OCI-LY1 (cell line): ENCODE measurements around the gene ZBED2.

Experiments
- H2AFZ ChIP-seq: fragments of 200-600 bp; sonication (generic), shearing (Covaris generic); 2 replicates; pipeline ENCODE4 v1.6.0; 2014; ENCODE audit warnings: antibody characterized with exemption, mild to moderate bottlenecking, low read length
- H3F3A ChIP-seq: fragments of 200-600 bp; sonication (generic), shearing (Covaris generic); 2 replicates; pipeline ENCODE4 v1.6.0; 2014; ENCODE audit warnings: mild to moderate bottlenecking, antibody characterized with exemption, low read length, moderate library complexity; ENCODE audit not compliant: insufficient read depth
- H3K27ac ChIP-seq: fragments of 200-600 bp; sonication (generic); 2 replicates; pipeline ENCODE4 v1.5.1; 2014; ENCODE audit warnings: low read length, mixed run types, mild to moderate bottlenecking, low read depth; ENCODE audit not compliant: poor library complexity, severe bottlenecking
- H3K27me3 ChIP-seq: fragments of 200-600 bp; sonication (generic); 2 replicates; pipeline ENCODE4 v1.6.0; 2014; ENCODE audit warnings: antibody characterized with exemption, mild to moderate bottlenecking, low read length, moderate library complexity; ENCODE audit not compliant: insufficient read depth
- H3K36me3 ChIP-seq: fragments of 200-600 bp; sonication (generic); 2 replicates; pipeline ENCODE4 v1.6.1; 2014; ENCODE audit warnings: mild to moderate bottlenecking, antibody characterized with exemption, low read length, moderate library complexity, mixed read lengths; ENCODE audit not compliant: insufficient read depth
- H3K4me1 ChIP-seq: fragments of 200-600 bp; sonication (generic); 2 replicates; pipeline ENCODE4 v1.5.1; 2014; ENCODE audit warnings: mild to moderate bottlenecking, low read length, moderate library complexity; ENCODE audit not compliant: insufficient read depth, severe bottlenecking
- H3K4me2 ChIP-seq: fragments of 200-600 bp; sonication (generic), shearing (Covaris generic); 2 replicates; pipeline ENCODE4 v1.6.1; 2014; ENCODE audit warnings: low read length
- H3K4me3 ChIP-seq: fragments of 200-600 bp; sonication (generic); 2 replicates; pipeline ENCODE4 v1.5.1; 2014; ENCODE audit warnings: low read length, low read depth, mild to moderate bottlenecking, mixed read lengths; ENCODE audit not compliant: poor library complexity, severe bottlenecking
- H3K79me2 ChIP-seq: fragments of 200-600 bp; shearing (Covaris generic); 2 replicates; pipeline ENCODE4 v1.6.1; 2016; ENCODE audit warnings: mixed run types, low read length, mixed read lengths; ENCODE audit not compliant: insufficient read depth
- H3K9ac ChIP-seq: fragments of 200-600 bp; sonication (generic), shearing (Covaris generic); 2 replicates; pipeline ENCODE4 v1.6.1; 2014; ENCODE audit warnings: mild to moderate bottlenecking, low read length, mixed read lengths
- H3K9me2 ChIP-seq: fragments of 200-600 bp; sonication (generic), shearing (Covaris generic); 2 replicates; pipeline ENCODE4 v1.6.1; 2014; ENCODE audit warnings: low read depth, mild to moderate bottlenecking, low read length, mixed read lengths
- H3K9me3 ChIP-seq: fragments of 200-600 bp; shearing (Covaris generic); 2 replicates; pipeline ENCODE4 v1.6.1; 2014; ENCODE audit warnings: low read length, mixed read lengths
- H4K20me1 ChIP-seq: fragments of 200-600 bp; sonication (generic), shearing (Covaris generic); 2 replicates; pipeline ENCODE4 v1.6.0; 2016; ENCODE audit warnings: mild to moderate bottlenecking, low read length; ENCODE audit not compliant: insufficient read depth
- EZH2 ChIP-seq: fragments of 200-600 bp; sonication (generic), shearing (Covaris generic); IDR thresholded peaks from 2 replicates; pipeline ENCODE4 v1.8.0; 2017; ENCODE audit warnings: borderline replicate concordance, mixed run types, mild to moderate bottlenecking, antibody characterized with exemption, low read length, moderate library complexity, mixed read lengths
- TF ChIP-seq, protein P1 (sequence below): fragments of 200-600 bp; sonication (generic), shearing (Covaris generic); IDR thresholded peaks from 2 replicates; pipeline ENCODE4 v1.5.1; 2017; ENCODE audit warnings: mild to moderate bottlenecking, antibody characterized with exemption, low read length, moderate library complexity, mixed read lengths

The ZBED2 gene

DNA sequence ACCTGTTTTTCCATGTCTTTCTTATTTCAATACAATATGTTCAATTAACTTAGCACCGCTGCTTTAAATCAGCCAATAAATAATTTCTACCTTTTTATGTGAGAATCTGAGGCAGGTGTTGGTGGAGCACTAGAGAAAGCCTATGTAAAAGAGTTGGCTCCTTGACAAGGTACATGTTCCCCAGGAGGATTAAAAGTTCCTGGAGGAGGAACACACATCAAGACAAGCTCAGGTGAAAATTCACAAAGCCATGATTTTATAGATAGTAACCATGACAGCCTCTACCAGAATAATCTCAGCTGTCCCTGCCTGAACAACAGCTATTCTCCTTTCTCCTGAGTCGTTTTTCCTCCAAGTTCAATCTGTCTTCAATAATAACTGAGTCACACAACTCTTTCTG is 3.4 kb upstream of the ZBED2 start:
- no peaks in the 10 kb centered on the region for H3K27me3 ChIP-seq
- no peak overlapping the region for H3K27ac ChIP-seq
- H3K4me3 ChIP-seq = no peak overlapping the region
- H4K20me1 ChIP-seq = no peaks in the 10 kb centered on the region
- TF ChIP-seq, protein P1, sequence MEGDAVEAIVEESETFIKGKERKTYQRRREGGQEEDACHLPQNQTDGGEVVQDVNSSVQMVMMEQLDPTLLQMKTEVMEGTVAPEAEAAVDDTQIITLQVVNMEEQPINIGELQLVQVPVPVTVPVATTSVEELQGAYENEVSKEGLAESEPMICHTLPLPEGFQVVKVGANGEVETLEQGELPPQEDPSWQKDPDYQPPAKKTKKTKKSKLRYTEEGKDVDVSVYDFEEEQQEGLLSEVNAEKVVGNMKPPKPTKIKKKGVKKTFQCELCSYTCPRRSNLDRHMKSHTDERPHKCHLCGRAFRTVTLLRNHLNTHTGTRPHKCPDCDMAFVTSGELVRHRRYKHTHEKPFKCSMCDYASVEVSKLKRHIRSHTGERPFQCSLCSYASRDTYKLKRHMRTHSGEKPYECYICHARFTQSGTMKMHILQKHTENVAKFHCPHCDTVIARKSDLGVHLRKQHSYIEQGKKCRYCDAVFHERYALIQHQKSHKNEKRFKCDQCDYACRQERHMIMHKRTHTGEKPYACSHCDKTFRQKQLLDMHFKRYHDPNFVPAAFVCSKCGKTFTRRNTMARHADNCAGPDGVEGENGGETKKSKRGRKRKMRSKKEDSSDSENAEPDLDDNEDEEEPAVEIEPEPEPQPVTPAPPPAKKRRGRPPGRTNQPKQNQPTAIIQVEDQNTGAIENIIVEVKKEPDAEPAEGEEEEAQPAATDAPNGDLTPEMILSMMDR = no peak
- no peak for TF ChIP-seq EZH2
- peaks cover 23% of the 10 kb centered on the region for H3K4me1 ChIP-seq
- no peaks in the 10 kb centered on the region for H3K79me2 ChIP-seq
- H3K36me3 ChIP-seq = no peaks in the 10 kb centered on the region
- H3K9ac ChIP-seq = no peak overlapping the region
- H3K9me3 ChIP-seq = no peaks in the 10 kb centered on the region
- H2AFZ ChIP-seq = no peak overlapping the region
- no peak overlapping the region for H3K4me2 ChIP-seq
- H3F3A ChIP-seq = no peaks in the 10 kb centered on the region
- H3K9me2 ChIP-seq = no peaks in the 10 kb centered on the region

DNA sequence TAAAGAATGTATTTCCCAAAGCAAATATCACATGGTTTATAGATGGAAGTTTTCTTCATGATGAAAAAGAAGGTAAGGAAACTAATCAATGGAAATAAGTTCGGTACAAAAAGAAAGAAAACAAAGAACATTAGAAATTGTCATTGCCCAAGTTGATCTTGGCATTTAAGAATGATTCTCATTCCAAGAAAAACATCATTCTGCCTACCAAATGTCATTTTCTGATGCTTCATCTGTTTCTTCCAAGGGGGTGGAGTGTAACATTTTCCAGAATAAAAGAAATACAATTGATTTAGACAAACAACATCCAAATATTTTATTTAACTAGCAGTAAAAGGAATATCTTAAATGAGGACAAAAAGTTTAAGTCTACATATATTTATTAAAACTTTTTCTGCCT is 3.0 kb upstream of the ZBED2 start:
- Histone ChIP-seq H3K4me1 (peaks cover 23% of the 10 kb centered on the region), H3K4me3 (no peak overlapping the region), H3K9me2 (no peaks in the 10 kb centered on the region), H2AFZ (no peak overlapping the region), H3K27me3 (no peaks in the 10 kb centered on the region), H3K27ac (no peak overlapping the region), H4K20me1 (no peaks in the 10 kb centered on the region), H3K79me2 (no peaks in the 10 kb centered on the region), H3K9ac (no peak overlapping the region), H3F3A (no peaks in the 10 kb centered on the region), H3K4me2 (no peak overlapping the region), H3K36me3 (no peaks in the 10 kb centered on the region), H3K9me3 (no peaks in the 10 kb centered on the region)
- TF ChIP-seq, protein P1 = no peak
- no peak for TF ChIP-seq EZH2

DNA sequence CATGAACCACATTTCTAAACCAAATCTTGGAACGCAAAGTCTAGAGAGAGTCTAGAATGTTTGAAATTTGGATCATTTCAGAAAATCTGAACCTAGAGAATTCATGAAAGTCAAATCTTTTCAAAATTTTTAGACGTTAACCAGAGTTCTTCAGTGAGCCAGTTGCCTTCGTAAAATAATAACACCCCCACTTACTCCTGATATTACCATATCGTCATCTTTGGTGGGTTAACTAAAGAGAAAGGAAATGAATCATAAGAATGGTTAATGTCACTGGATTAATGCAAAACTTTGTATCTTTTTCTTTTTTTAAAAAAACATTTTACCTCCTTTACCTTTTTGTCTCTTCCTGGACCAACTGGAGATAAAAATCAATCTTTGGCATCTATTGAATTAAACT is 1.2 kb upstream of the ZBED2 start:
- no peaks in the 10 kb centered on the region for H3K36me3 ChIP-seq
- no peaks in the 10 kb centered on the region for H3K9me2 ChIP-seq
- H3K4me3 ChIP-seq = no peak overlapping the region
- no peaks in the 10 kb centered on the region for H3K27me3 ChIP-seq
- H3K4me1 ChIP-seq = peaks cover 39% of the 10 kb centered on the region
- H3K79me2 ChIP-seq = no peaks in the 10 kb centered on the region
- H3K9ac ChIP-seq = no peak overlapping the region
- no peaks in the 10 kb centered on the region for H3F3A ChIP-seq
- no peaks in the 10 kb centered on the region for H4K20me1 ChIP-seq
- H3K9me3 ChIP-seq = no peaks in the 10 kb centered on the region
- no peak overlapping the region for H3K4me2 ChIP-seq
- no peak overlapping the region for H2AFZ ChIP-seq
- TF ChIP-seq EZH2 = no peak
- TF ChIP-seq, protein P1 = no peak
- no peak overlapping the region for H3K27ac ChIP-seq
